NK-92 (cell line): Measurements from ENCODE around the gene RARB.

Experiments
- DNase-seq: peaks from one replicate; lab custom pipeline; 2025; ENCODE audit not compliant: unreplicated experiment; lab: John Stamatoyannopoulos, UW

The RARB gene

GRCh38 chr3:25573386-25574171, 145.5 kb downstream of the RARB start:
- DNase-seq: no peak

- DNase-seq: no peak
Observed at GRCh38 chr3:25574172-25574765, 146.2 kb downstream of the RARB start.

GRCh38 chr3:25575001-25575400, 146.9 kb downstream of the RARB start:
- DNase-seq: no peak

GRCh38 chr3:25576146-25576545, 148.1 kb downstream of the RARB start:
- no peak for DNase-seq

- no peak for DNase-seq
Observed at GRCh38 chr3:25576831-25577454, 148.9 kb downstream of the RARB start.

- no peak for DNase-seq
Observed at GRCh38 chr3:25578059-25578458, 150.0 kb downstream of the RARB start.

- no peak for DNase-seq
Observed at GRCh38 chr3:25580534-25580933, 152.5 kb downstream of the RARB start.

- DNase-seq: no peak
Observed at GRCh38 chr3:25581335-25581734, 153.3 kb downstream of the RARB start.

- no peak for DNase-seq
Observed at GRCh38 chr3:25581823-25582222, 153.8 kb downstream of the RARB start.

GRCh38 chr3:25582242-25582641, 154.2 kb downstream of the RARB start:
- DNase-seq: no peak

GRCh38 chr3:25583343-25583742, 155.3 kb downstream of the RARB start:
- DNase-seq: no peak

- no peak for DNase-seq
Observed at GRCh38 chr3:25584011-25584789, 156.1 kb downstream of the RARB start.

GRCh38 chr3:25585361-25586166, 157.5 kb downstream of the RARB start:
- DNase-seq: no peak

- no peak for DNase-seq
Observed at GRCh38 chr3:25586167-25586505, 158.1 kb downstream of the RARB start.

- DNase-seq: no peak
Observed at GRCh38 chr3:25586553-25586952, 158.5 kb downstream of the RARB start.

GRCh38 chr3:25587094-25587493, 159.0 kb downstream of the RARB start:
- DNase-seq: no peak

- DNase-seq: no peak
Observed at GRCh38 chr3:25587526-25587925, 159.5 kb downstream of the RARB start.

- no peak for DNase-seq
Observed at GRCh38 chr3:25587975-25588374, 159.9 kb downstream of the RARB start.

- DNase-seq: no peak
Observed at GRCh38 chr3:25588441-25589103, 160.5 kb downstream of the RARB start.

GRCh38 chr3:25589104-25589782, 161.2 kb downstream of the RARB start:
- DNase-seq: no peak
